B cell (primary cell): ENCODE data around the gene RSPO3. TPM values are rescaled to one million over a fixed set of nuclear protein-coding genes. Genes with fewer than 3 reads are reported as not detected.

Experiments
- ATAC-seq: fragments of 200-7000 bp; cut with Tn5 transposase; one replicate; pipeline ENCODE4 v1.10.0; 2021; ENCODE audit warnings: low read depth, mild to moderate bottlenecking, moderate number of reproducible peaks, moderate library complexity
- CTCF ChIA-PET: fragments of 350-600 bp; sonication (Branson Sonifier 250); formaldehyde crosslinking; loops from one replicate; lab custom pipeline; 2021; ENCODE audit warnings: antibody characterized with exemption, inconsistent platforms; lab: Charles Lee
- POLR2A ChIA-PET: fragments of 350-600 bp; sonication (Branson Sonifier 250); formaldehyde crosslinking; loops from one replicate; lab custom pipeline; 2021; ENCODE audit warnings: antibody characterized with exemption; lab: Charles Lee
- DNase-seq: peaks from one replicate; pipeline ENCODE4 v3.0.0; 2013
- H2AFZ ChIP-seq: 2 replicates; pipeline ENCODE4 v1.6.1; 2012; ENCODE audit warnings: mild to moderate bottlenecking, low read depth, low read length; ENCODE audit not compliant: insufficient read depth, poor library complexity, severe bottlenecking
- H3K27ac ChIP-seq, 2 donors: 1 replicate in 1 of 2; 2 replicates in 1 of 2; pipeline ENCODE4 v1.5.1; 2012 to 2013; ENCODE audit warnings: low read length in 2 of 2, mild to moderate bottlenecking in 2 of 2, moderate library complexity in 1 of 2
- H3K27me3 ChIP-seq, 4 experiments: fragments of 200-600 bp in 1 of 4; sonication (generic) in 1 of 4; replicated peaks in 1 of 4; 1 replicate in 2 of 4; 2 replicates in 2 of 4; pipeline versions ENCODE4 v1.6.1 to v1.7.0; 2013 to 2016; ENCODE audit warnings: low read length in 3 of 4, mild to moderate bottlenecking in 2 of 4, mixed read lengths in 1 of 4, moderate library complexity in 1 of 4; ENCODE audit not compliant: insufficient read depth in 4 of 4, control insufficient read depth in 3 of 4; ENCODE audit errors: control extremely low read depth in 1 of 4
- H3K36me3 ChIP-seq, 2 experiments: replicated peaks in 1 of 2; 1 replicate in 1 of 2; 2 replicates in 1 of 2; pipeline versions ENCODE4 v1.6.1 to v1.7.1; 2013; ENCODE audit warnings: low read length in 1 of 2; ENCODE audit not compliant: insufficient read depth in 2 of 2, control insufficient read depth in 1 of 2; ENCODE audit errors: control extremely low read depth in 1 of 2, extremely low read depth in 1 of 2
- H3K4me1 ChIP-seq, 2 donors: fragments of 200-600 bp in 1 of 2; sonication (generic) in 1 of 2; 1 replicate in 1 of 2; 2 replicates in 1 of 2; pipeline versions ENCODE4 v1.5.1 to v1.6.1; 2013 to 2017; ENCODE audit warnings: low read length in 2 of 2; ENCODE audit not compliant: control insufficient read depth in 2 of 2, insufficient read depth in 2 of 2
- H3K4me2 ChIP-seq: replicated peaks from 2 replicates; pipeline ENCODE3; 2012; ENCODE audit warnings: mild to moderate bottlenecking, low read depth, low read length; ENCODE audit not compliant: poor library complexity, severe bottlenecking
- H3K4me3 ChIP-seq, 5 experiments: fragments of 200-600 bp in 1 of 5; sonication (generic) in 1 of 5; 1 replicate in 3 of 5; 2 replicates in 2 of 5; pipeline versions ENCODE4 v1.5.1 to v1.7.0; 2011 to 2016; ENCODE audit warnings: low read length in 4 of 5, mild to moderate bottlenecking in 4 of 5, low read depth in 2 of 5, control low read depth in 1 of 5, moderate library complexity in 1 of 5; ENCODE audit not compliant: insufficient read depth in 1 of 5; ENCODE audit errors: control extremely low read depth in 1 of 5, extremely low read depth in 1 of 5
- H3K79me2 ChIP-seq: fragments of 200-600 bp; sonication (generic); one replicate; pipeline ENCODE4 v1.6.0; 2016; ENCODE audit warnings: low read length; ENCODE audit not compliant: control insufficient read depth, insufficient read depth
- H3K9ac ChIP-seq: fragments of 200-600 bp; sonication (generic); 2 replicates; pipeline ENCODE4 v1.6.1; 2017; ENCODE audit warnings: mild to moderate bottlenecking, low read length, moderate library complexity
- H3K9me3 ChIP-seq, 3 donors: one replicate each; pipeline versions ENCODE4 v1.6.1 to v1.7.1; 2013; ENCODE audit warnings: low read length in 2 of 3; ENCODE audit not compliant: control insufficient read depth in 2 of 3, insufficient read depth in 1 of 3; ENCODE audit errors: control extremely low read depth in 1 of 3
- H4K20me1 ChIP-seq: 2 replicates; pipeline ENCODE4 v1.6.0; 2012; ENCODE audit warnings: mild to moderate bottlenecking, low read length; ENCODE audit not compliant: insufficient read depth, control insufficient read depth, poor library complexity, severe bottlenecking
- H3K27ac Mint-ChIP-seq: one replicate; pipeline ENCODE4 v1.8.0; 2021; ENCODE audit warnings: mixed read lengths
- H3K27me3 Mint-ChIP-seq: one replicate; pipeline ENCODE4 v1.8.0; 2021; ENCODE audit warnings: mixed read lengths
- H3K4me1 Mint-ChIP-seq: one replicate; pipeline ENCODE4 v1.8.0; 2021; ENCODE audit warnings: mixed read lengths
- H3K4me3 Mint-ChIP-seq: one replicate; pipeline ENCODE4 v1.8.0; 2021; ENCODE audit warnings: mixed read lengths
- H3K9me3 Mint-ChIP-seq: one replicate; pipeline ENCODE4 v1.8.0; 2022; ENCODE audit warnings: mixed read lengths; ENCODE audit not compliant: insufficient read depth
- EZH2 ChIP-seq: IDR thresholded peaks from 2 replicates; pipeline ENCODE4 v1.6.1; 2012; ENCODE audit warnings: borderline replicate concordance, low read depth, mild to moderate bottlenecking, moderate library complexity, low read length; ENCODE audit not compliant: insufficient read depth, poor library complexity, severe bottlenecking
- WGBS: methylation state at CpG from one replicate; pipeline ENCODE4 v1.1.5; 2013; ENCODE audit warnings: missing lambda C conversion rate; ENCODE audit not compliant: insufficient coverage; 5-methylcytosine and 5-hydroxymethylcytosine counted together
- intact Hi-C: fragments of 100-400 bp; cut with micrococcal nuclease; formaldehyde crosslinking; loops from one replicate; pipeline ENCODE4 v1.10.0; 2022
- polyA plus RNA-seq: library from polyadenylated mRNA; depleted of rRNA; stranded (reverse); fragments of >200 nt; gene quantifications from 2 replicates; pipeline ENCODE4 v1.2.3, GENCODE V29; 2012
- total RNA-seq, 2 donors: library from RNA; stranded (reverse); fragments of 120-200 nt in 1 of 2; gene quantifications; 1 replicate in 1 of 2; 2 replicates in 1 of 2; pipeline versions ENCODE4 v1.2.3 to v1.2.4, GENCODE V29; 2013 to 2022
- TF ChIP-seq, protein P1 (sequence below): fragments of 200-600 bp; IDR thresholded peaks from one replicate; pipeline ENCODE4 v1.8.0; 2022; ENCODE audit warnings: antibody characterized with exemption, mild to moderate bottlenecking

The RSPO3 gene
- total and polyA plus RNA-seq, 2 donors (not counting 1 experiment from before 2014, with no cell fraction given): not detected

DNA sequence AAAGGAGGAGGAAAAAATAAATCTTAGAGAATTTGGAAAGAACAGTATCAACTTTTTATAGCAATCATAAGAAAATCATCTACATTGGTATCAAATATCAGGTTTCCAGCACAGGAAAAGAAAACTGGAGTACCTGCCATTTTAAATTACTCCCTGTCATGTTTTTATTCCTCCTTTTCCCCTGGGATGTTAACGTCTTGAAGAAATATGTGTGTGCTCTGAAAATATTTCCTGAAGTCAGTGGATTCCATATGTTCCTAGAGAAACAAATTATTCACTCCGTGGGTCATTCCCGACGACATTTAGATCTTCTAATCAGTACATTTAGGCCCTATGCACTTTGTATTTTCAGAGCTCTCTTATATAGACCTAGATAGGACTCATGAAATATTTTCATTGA lies 42.0 kb upstream of the RSPO3 start:
- Histone ChIP-seq H3K9me3 (no peaks in the 10 kb centered on the region), H3K36me3 (no peaks in the 10 kb centered on the region), H3K4me1 (no peaks in the 10 kb centered on the region), H3K79me2 (no peaks in the 10 kb centered on the region), H3K9ac (no peak overlapping the region), H2AFZ (no peak overlapping the region), H3K4me2 (no peak overlapping the region), H3K27ac (no peak overlapping the region), H3K27me3 (no peaks in the 10 kb centered on the region), H4K20me1 (no peaks in the 10 kb centered on the region), H3K4me3 (no peak overlapping the region)
- Mint-ChIP-seq H3K4me1 (no peaks in the 10 kb centered on the region), H3K27ac (no peak overlapping the region), H3K27me3 (no peaks in the 10 kb centered on the region), H3K4me3 (no peak overlapping the region), H3K9me3 (no peaks in the 10 kb centered on the region)
- ChIA-PET CTCF (no interaction called here), POLR2A (no interaction called here)
- ATAC-seq: no peak
- no peak for TF ChIP-seq EZH2
- TF ChIP-seq, protein P1, sequence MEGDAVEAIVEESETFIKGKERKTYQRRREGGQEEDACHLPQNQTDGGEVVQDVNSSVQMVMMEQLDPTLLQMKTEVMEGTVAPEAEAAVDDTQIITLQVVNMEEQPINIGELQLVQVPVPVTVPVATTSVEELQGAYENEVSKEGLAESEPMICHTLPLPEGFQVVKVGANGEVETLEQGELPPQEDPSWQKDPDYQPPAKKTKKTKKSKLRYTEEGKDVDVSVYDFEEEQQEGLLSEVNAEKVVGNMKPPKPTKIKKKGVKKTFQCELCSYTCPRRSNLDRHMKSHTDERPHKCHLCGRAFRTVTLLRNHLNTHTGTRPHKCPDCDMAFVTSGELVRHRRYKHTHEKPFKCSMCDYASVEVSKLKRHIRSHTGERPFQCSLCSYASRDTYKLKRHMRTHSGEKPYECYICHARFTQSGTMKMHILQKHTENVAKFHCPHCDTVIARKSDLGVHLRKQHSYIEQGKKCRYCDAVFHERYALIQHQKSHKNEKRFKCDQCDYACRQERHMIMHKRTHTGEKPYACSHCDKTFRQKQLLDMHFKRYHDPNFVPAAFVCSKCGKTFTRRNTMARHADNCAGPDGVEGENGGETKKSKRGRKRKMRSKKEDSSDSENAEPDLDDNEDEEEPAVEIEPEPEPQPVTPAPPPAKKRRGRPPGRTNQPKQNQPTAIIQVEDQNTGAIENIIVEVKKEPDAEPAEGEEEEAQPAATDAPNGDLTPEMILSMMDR: no peak
- WGBS: 84% methylated on average over 3 of the region's 4 CpGs
- intact Hi-C loops: no loop called here
- DNase-seq: no peak

- Mint-ChIP-seq H3K4me3 (no peak overlapping the region), H3K9me3 (no peaks in the 10 kb centered on the region), H3K4me1 (no peaks in the 10 kb centered on the region), H3K27me3 (no peaks in the 10 kb centered on the region), H3K27ac (no peak overlapping the region)
- H3K79me2 ChIP-seq: no peaks in the 10 kb centered on the region
- CTCF ChIA-PET: no interaction called here
- TF ChIP-seq, protein P1: no peak
- no peak for TF ChIP-seq EZH2
- H3K4me3 ChIP-seq: no peak overlapping the region
- POLR2A ChIA-PET: no interaction called here
- DNase-seq (no peak), ATAC-seq (no peak)
- no peaks in the 10 kb centered on the region for H4K20me1 ChIP-seq
- no peaks in the 10 kb centered on the region for H3K36me3 ChIP-seq
- H2AFZ ChIP-seq: no peak overlapping the region
- no peak overlapping the region for H3K9ac ChIP-seq
- WGBS: 83% methylated on average over 1 of the region's 2 CpGs
- H3K4me1 ChIP-seq: no peaks in the 10 kb centered on the region
- intact Hi-C loops: no loop called here
- no peak overlapping the region for H3K27ac ChIP-seq
- no peak overlapping the region for H3K4me2 ChIP-seq
- no peaks in the 10 kb centered on the region for H3K9me3 ChIP-seq
- no peaks in the 10 kb centered on the region for H3K27me3 ChIP-seq
These were observed 40.6 kb upstream of the RSPO3 start for GRCh38 chr6:127077886-127078285.
